GM12892 (cell line): Measurements from ENCODE around the gene UBE2U.

Experiments used
- DNase-seq: peaks from one replicate; pipeline ENCODE4 v3.0.0; 2011; ENCODE audit not compliant: insufficient read length
- FAIRE-seq: peaks from 2 replicates; lab custom pipeline; 2011; peaks lifted over from hg19 to GRCh38; lab: Jason Lieb, UNC
- POLR2A ChIP-seq: IDR thresholded peaks from 2 replicates; pipeline ENCODE4 v1.6.1; 2011; ENCODE audit warnings: low read depth, low read length, control low read depth
- POLR2AphosphoS5 ChIP-seq: IDR thresholded peaks from 2 replicates; pipeline ENCODE4 v1.6.1; 2011; ENCODE audit warnings: low read depth, low read length, control low read depth
- TAF1 ChIP-seq: IDR thresholded peaks from 2 replicates; pipeline ENCODE4 v1.6.1; 2011; ENCODE audit warnings: low read depth, mild to moderate bottlenecking, control low read depth, low read length, borderline replicate concordance

UBE2U gene

DNA sequence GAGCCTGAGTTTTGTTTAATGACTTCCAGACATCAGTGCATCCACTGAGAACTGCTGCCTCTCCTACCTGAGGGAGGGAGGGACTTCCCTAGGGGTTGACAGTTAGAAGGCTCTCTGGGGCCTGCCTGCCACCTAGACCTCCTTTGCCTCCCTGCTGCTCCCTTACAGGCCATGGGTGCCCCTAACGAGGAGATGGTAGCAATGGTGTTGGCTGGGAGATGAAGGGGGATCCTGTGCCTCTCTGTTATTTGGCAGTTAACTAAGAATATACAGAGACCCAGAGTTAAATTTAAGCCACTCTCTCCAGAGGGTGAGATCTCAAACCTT lies 66.1 kb downstream of the UBE2U start:
- FAIRE-seq = no peak
- no peak for DNase-seq
- TF ChIP-seq POLR2A (no peak), TAF1 (no peak), POLR2AphosphoS5 (no peak)

DNA sequence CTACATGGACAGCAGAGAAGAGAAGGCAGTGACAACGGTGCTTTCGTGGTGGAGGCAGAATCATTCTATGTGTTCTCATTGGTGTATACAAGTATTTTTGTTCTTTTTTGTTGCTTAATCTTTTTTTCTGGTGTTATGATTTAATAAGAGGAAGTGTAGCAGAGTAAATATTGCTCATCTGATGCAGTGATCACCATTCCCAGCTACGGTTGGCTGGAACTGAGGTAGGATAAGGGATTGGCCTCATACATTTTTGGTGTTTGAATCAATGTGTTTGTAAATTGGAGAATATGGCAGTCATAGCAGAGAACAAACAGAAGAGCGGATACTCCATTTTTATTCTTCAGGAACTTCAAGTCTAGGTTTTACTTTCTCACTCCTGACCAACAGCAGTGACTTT lies 76.6 kb downstream of the UBE2U start:
- DNase-seq (no peak), FAIRE-seq (no peak)
- no peak for TF ChIP-seq TAF1
- no peak for TF ChIP-seq POLR2A
- no peak for TF ChIP-seq POLR2AphosphoS5

DNA sequence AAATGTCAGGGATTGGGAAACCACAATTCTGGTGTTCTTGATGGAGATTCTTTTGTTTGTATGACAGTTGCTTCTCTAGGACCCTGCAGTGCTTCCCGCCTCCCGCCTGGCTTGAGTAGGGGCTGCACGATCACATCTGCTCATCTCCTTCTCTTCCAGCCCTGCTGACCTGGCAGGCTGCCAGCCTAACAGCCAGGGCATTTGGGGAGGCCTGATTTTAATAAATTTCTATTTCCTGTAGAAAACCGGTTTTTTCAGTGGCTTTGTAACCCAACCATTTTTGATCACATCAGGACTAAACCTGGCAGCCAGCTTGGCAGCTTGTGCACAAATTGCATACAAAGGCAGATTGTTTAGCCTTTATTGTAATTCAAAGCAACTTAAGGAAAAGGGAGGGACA lies 78.9 kb downstream of the UBE2U start:
- TF ChIP-seq POLR2A = no peak
- TF ChIP-seq TAF1 = no peak
- no peak for TF ChIP-seq POLR2AphosphoS5
- no peak for FAIRE-seq

DNA sequence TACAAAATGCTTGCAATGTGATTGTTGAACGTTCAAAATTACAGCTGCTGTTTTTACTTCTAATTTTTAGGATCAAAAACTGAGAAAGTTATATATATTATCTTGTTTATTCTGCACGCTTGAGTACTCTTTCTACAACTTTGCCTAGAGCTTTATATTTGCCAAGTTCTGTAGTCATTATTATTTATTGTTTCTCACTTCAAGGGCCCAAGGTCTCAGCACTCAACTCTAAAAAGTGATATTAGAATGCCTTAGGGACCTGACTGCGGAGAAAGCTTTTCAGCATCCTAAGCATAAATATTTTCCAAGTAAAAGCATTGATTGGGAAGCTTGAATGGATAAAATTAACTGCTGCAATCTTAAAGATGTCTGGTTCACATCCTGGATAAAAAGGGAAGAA lies 83.6 kb downstream of the UBE2U start:
- TF ChIP-seq TAF1 (no peak), POLR2A (no peak), POLR2AphosphoS5 (no peak)
- no peak for FAIRE-seq
- no peak for DNase-seq

More for the DNA sequence above, 78.9 kb downstream of the UBE2U start:
- DNase-seq = no peak

- DNase-seq = no peak
- FAIRE-seq = no peak
- TF ChIP-seq TAF1 = no peak
- no peak for TF ChIP-seq POLR2AphosphoS5
- no peak for TF ChIP-seq POLR2A
Measured at GRCh38 chr1:64290420-64290819, 87.0 kb downstream of the UBE2U start.

- FAIRE-seq (no peak), DNase-seq (no peak)
- TF ChIP-seq POLR2AphosphoS5 (no peak), TAF1 (no peak), POLR2A (no peak)
Measured at GRCh38 chr1:64291931-64292330, 88.5 kb downstream of the UBE2U start.

GRCh38 chr1:64292399-64292798 lies 89.0 kb downstream of the UBE2U start:
- no peak for TF ChIP-seq POLR2A
- TF ChIP-seq TAF1 = no peak
- no peak for TF ChIP-seq POLR2AphosphoS5
- no peak for DNase-seq
- no peak for FAIRE-seq

DNA sequence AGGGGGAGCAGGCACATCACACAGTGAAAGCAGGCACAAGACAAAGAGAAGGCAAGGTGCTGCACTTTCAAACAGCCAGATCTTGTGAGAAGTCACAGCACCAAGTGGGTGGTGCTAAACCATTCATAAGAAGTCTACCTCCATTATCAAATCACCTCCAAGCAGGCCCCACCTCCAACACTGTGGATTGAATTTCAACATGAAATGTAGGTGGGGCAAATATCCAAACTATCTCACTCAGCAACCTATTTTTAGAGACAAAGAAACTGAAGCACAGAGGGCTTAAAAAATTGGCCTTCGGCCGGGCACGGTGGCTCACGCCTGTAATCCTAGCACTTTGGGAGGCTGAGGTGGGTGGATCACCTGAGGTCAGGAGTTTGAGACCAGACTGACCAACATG lies 90.4 kb downstream of the UBE2U start:
- DNase-seq = no peak
- TF ChIP-seq POLR2A = no peak
- no peak for TF ChIP-seq POLR2AphosphoS5
- TF ChIP-seq TAF1 = no peak
- FAIRE-seq = no peak

DNA sequence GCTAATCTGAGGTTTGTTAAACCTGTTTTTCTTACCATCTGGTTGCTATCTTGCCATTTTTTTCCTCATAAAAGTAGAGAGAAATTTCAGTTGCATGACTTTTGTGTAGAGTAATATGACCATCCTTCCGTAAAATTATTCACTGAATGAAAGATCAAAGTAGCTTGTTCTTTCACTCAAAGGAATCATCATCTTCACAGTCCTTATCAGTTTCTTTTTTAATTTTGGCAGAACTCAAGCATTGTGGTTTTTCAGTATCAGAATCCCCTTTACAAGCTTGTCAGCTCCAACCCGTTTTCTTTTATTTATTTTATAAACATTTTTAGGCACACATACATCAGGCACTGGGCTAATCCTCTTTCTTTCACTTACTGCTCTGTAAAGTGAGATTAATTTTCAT lies 91.7 kb downstream of the UBE2U start:
- DNase-seq (no peak), FAIRE-seq (no peak)
- no peak for TF ChIP-seq POLR2AphosphoS5
- TF ChIP-seq TAF1 = no peak
- TF ChIP-seq POLR2A = no peak

DNA sequence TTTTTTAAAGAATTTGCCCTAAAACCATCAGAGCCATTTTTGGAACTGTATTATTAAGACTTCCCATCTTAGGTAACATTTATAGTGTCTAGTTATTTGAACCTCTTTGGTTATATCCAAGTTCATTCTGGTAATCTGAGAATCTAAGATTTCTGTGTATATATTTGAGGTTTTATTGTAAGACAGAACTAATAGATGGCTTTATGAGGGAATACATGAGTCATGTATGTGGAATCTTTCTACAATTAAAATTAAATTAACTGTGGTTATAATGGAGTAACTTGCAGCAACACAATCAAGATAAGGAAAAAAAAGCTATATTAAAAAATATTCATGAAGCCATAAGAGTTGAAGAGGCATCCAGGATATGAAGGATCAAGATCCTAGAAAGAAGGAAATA lies 92.1 kb downstream of the UBE2U start:
- FAIRE-seq (no peak), DNase-seq (no peak)
- TF ChIP-seq POLR2AphosphoS5 (no peak), TAF1 (no peak), POLR2A (no peak)

DNA sequence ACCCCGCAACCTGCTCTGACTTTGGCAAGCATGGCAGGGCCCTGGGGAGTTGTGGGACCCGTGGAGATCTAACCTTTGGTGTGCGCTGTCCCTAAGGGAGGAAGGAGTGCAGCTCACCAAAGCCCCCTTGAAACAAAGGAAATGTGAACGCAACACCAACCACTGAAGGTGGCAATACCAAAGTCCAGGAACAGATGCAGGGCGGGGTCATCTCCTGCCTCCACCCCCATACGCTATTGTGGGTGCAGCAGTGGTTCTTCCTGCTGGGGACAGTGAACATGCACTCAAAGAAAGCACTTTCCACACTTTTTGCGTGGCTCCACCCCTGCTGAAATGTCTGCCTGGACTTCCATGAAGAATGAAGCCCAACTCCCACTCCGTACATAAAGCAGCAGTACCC lies 93.0 kb downstream of the UBE2U start:
- DNase-seq (no peak), FAIRE-seq (no peak)
- TF ChIP-seq POLR2AphosphoS5 (no peak), TAF1 (no peak), POLR2A (no peak)

DNA sequence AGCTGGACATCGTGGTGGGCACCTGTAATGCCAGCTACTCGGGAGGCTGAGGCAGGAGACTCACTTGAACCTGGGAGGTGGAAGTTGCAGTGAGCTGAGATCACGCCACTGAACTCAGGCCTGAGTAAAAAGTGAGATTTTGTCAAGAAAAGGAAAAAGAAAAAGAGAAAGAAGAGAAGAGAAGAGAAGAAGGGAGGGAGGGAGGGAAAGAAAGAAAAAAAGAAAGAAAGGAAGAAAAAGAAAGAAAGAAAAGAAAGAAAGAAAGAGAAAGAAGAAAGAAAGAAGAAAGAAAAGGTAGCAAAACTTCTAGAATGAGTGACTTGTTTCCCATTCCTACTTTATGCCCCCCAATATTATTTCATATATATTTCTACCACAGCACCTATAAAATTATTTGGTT lies 98.8 kb downstream of the UBE2U start:
- DNase-seq (no peak), FAIRE-seq (no peak)
- TF ChIP-seq POLR2A = no peak
- TF ChIP-seq TAF1 = no peak
- no peak for TF ChIP-seq POLR2AphosphoS5

- FAIRE-seq (no peak), DNase-seq (no peak)
- no peak for TF ChIP-seq POLR2AphosphoS5
- TF ChIP-seq POLR2A = no peak
- no peak for TF ChIP-seq TAF1
Measured at GRCh38 chr1:64302971-64303370, 99.5 kb downstream of the UBE2U start.
